Suprapubic skin (tissue), 4 donors: Measurements from ENCODE around the gene ZSWIM8. TPM values are rescaled to one million over a fixed set of nuclear protein-coding genes. Genes with fewer than 3 reads are reported as not detected.

ENCODE experiments used
- DNase-seq, 2 donors: peaks; one replicate each; pipeline ENCODE4 v3.0.0-alpha.2; 2019; ENCODE audit warnings: low spot score in 2 of 2
- H3K27ac ChIP-seq: fragments of 200-600 bp; sonication (generic); one replicate; pipeline ENCODE4 v1.5.1; 2019
- H3K27me3 ChIP-seq: fragments of 200-600 bp; sonication (generic); one replicate; pipeline ENCODE4 v1.5.1; 2019
- H3K36me3 ChIP-seq: fragments of 200-600 bp; sonication (generic); one replicate; pipeline ENCODE4 v1.5.1; 2019
- H3K4me1 ChIP-seq: fragments of 200-600 bp; sonication (generic); one replicate; pipeline ENCODE4 v1.5.1; 2019
- H3K4me3 ChIP-seq: fragments of 200-600 bp; sonication (generic); one replicate; pipeline ENCODE4 v1.5.1; 2019; ENCODE audit warnings: mild to moderate bottlenecking
- H3K9me3 ChIP-seq: fragments of 200-600 bp; sonication (generic); one replicate; pipeline ENCODE4 v1.5.1; 2019
- CTCF ChIP-seq, 2 donors: fragments of 200-600 bp in 1 of 2; fragments of 450-650 bp in 1 of 2; sonication (generic) in 1 of 2; IDR thresholded peaks; one replicate each; pipeline ENCODE4 v1.5.1; 2016 to 2019; ENCODE audit warnings: antibody characterized with exemption in 2 of 2, mild to moderate bottlenecking in 1 of 2, moderate library complexity in 1 of 2
- EP300 ChIP-seq: sonication (generic); formaldehyde crosslinking; IDR thresholded peaks from one replicate; pipeline ENCODE4 v1.6.1; 2017; ENCODE audit warnings: antibody characterized with exemption
- POLR2A ChIP-seq, 2 donors: fragments of 450-650 bp; IDR thresholded peaks; one replicate each; pipeline ENCODE4 v1.6.1; 2017; ENCODE audit warnings: antibody characterized with exemption in 2 of 2, mild to moderate bottlenecking in 2 of 2, moderate library complexity in 2 of 2
- POLR2AphosphoS5 ChIP-seq, 3 donors: sonication (generic); formaldehyde crosslinking; IDR thresholded peaks; one replicate each; pipeline ENCODE4 v1.6.1; 2017; ENCODE audit warnings: antibody characterized with exemption in 3 of 3
- WGBS: methylation state at CpG from one replicate; pipeline ENCODE4 v1.1.5; 2018; 5-methylcytosine and 5-hydroxymethylcytosine counted together
- total RNA-seq, 4 donors: library from RNA; depleted of rRNA; stranded (reverse); fragments of >200 nt; gene quantifications; one replicate each; pipeline ENCODE4 v1.1.0, GENCODE V29; 2016

ZSWIM8 gene
- total RNA-seq, 4 donors from 2014 or later: 86.4 to 203 (median 121) TPM

GRCh38 chr10:73814276-73814895 lies 29.0 kb downstream of the ZSWIM8 start:
- H3K4me1 ChIP-seq: peaks cover 53% of the 10 kb centered on the region
- H3K9me3 ChIP-seq: no peaks in the 10 kb centered on the region
- H3K4me3 ChIP-seq: no peak overlapping the region
- no peaks in the 10 kb centered on the region for H3K27me3 ChIP-seq
- H3K27ac ChIP-seq: no peak overlapping the region
- TF ChIP-seq EP300: no peak
- no peak for TF ChIP-seq CTCF (IDR thresholded peaks at IDR 0.05)
- TF ChIP-seq POLR2A (IDR thresholded peaks at IDR 0.05): no peak
- no peak for TF ChIP-seq POLR2AphosphoS5 (IDR thresholded peaks at IDR 0.05)
- no peak for DNase-seq
- peaks cover 31% of the 10 kb centered on the region for H3K36me3 ChIP-seq
- WGBS: 89% methylated on average over 13 of the region's 13 CpGs

GRCh38 chr10:73814896-73815718 lies 29.7 kb downstream of the ZSWIM8 start:
- no peak overlapping the region for H3K4me3 ChIP-seq
- no peak for DNase-seq
- H3K36me3 ChIP-seq: peaks cover 31% of the 10 kb centered on the region
- WGBS: 80% methylated on average over 16 of the region's 22 CpGs
- no peaks in the 10 kb centered on the region for H3K27me3 ChIP-seq
- no peak overlapping the region for H3K27ac ChIP-seq
- H3K4me1 ChIP-seq: peaks cover 53% of the 10 kb centered on the region
- H3K9me3 ChIP-seq: no peaks in the 10 kb centered on the region
- TF ChIP-seq CTCF (IDR thresholded peaks at IDR 0.05): peak in 1 of 2 donors; percentile 31
- no peak for TF ChIP-seq EP300
- TF ChIP-seq POLR2A (IDR thresholded peaks at IDR 0.05): no peak
- TF ChIP-seq POLR2AphosphoS5 (IDR thresholded peaks at IDR 0.05): no peak

GRCh38 chr10:73815719-73816030 lies 30.3 kb downstream of the ZSWIM8 start:
- Histone ChIP-seq H3K4me1 (peaks cover 49% of the 10 kb centered on the region), H3K27ac (peak overlapping the region; percentile 40)
- DNase-seq: no peak

GRCh38 chr10:73816917-73817729 lies 31.7 kb downstream of the ZSWIM8 start:
- H3K27ac ChIP-seq: peak overlapping the region; percentile 71
- H3K9me3 ChIP-seq: no peaks in the 10 kb centered on the region
- no peak for DNase-seq
- H3K27me3 ChIP-seq: no peaks in the 10 kb centered on the region
- H3K4me1 ChIP-seq: peaks cover 50% of the 10 kb centered on the region
- no peak overlapping the region for H3K4me3 ChIP-seq
- 65% methylated on average over 10 of the region's 10 CpGs for WGBS
- H3K36me3 ChIP-seq: peaks cover 41% of the 10 kb centered on the region
- TF ChIP-seq POLR2A (IDR thresholded peaks at IDR 0.05) (no peak), EP300 (no peak)

More at GRCh38 chr10:73815719-73816030, 30.3 kb downstream of the ZSWIM8 start:
- peaks cover 32% of the 10 kb centered on the region for H3K36me3 ChIP-seq
- H3K4me3 ChIP-seq: no peak overlapping the region
- no peaks in the 10 kb centered on the region for H3K27me3 ChIP-seq
- no peaks in the 10 kb centered on the region for H3K9me3 ChIP-seq
- TF ChIP-seq CTCF (IDR thresholded peaks at IDR 0.05) (no peak), POLR2AphosphoS5 (IDR thresholded peaks at IDR 0.05) (no peak), EP300 (no peak), POLR2A (IDR thresholded peaks at IDR 0.05) (no peak)

- DNase-seq: no peak
- peaks cover 48% of the 10 kb centered on the region for H3K4me1 ChIP-seq
- peak overlapping the region; percentile 20 for H3K27ac ChIP-seq
- peaks cover 39% of the 10 kb centered on the region for H3K36me3 ChIP-seq
- H3K27me3 ChIP-seq: no peaks in the 10 kb centered on the region
- no peak overlapping the region for H3K4me3 ChIP-seq
- no peaks in the 10 kb centered on the region for H3K9me3 ChIP-seq
- 80% methylated on average over 5 of the region's 5 CpGs for WGBS
- TF ChIP-seq EP300 (no peak), POLR2A (IDR thresholded peaks at IDR 0.05) (no peak), CTCF (IDR thresholded peaks at IDR 0.05) (no peak), POLR2AphosphoS5 (IDR thresholded peaks at IDR 0.05) (no peak)
Measured at GRCh38 chr10:73817826-73818225, 32.4 kb downstream of the ZSWIM8 start.
